Calu3 (cell line): ENCODE data around the gene ARHGAP8. TPM values are rescaled to one million over a fixed set of nuclear protein-coding genes. Genes with fewer than 3 reads are reported as not detected.

ENCODE experiments used
- BruUV-seq: library from RNA; stranded (reverse); fragments of 400-500 nt; replicated peaks from 2 replicates; lab custom pipeline; 2021; lab: Mats Ljungman, UMichigan
- CTCF ChIA-PET: fragments of 300-600 bp; sonication (Branson Sonifier 250); formaldehyde crosslinking; loops from one replicate; lab custom pipeline; 2022; ENCODE audit warnings: antibody characterized with exemption; lab: Charles Lee
- DNase-seq: peaks from one replicate; pipeline ENCODE4 v3.0.0; 2022
- H3K27ac Mint-ChIP-seq: one replicate; pipeline ENCODE4 v1.8.0; 2022; ENCODE audit warnings: mixed read lengths; ENCODE audit not compliant: unreplicated experiment
- H3K27me3 Mint-ChIP-seq: one replicate; pipeline ENCODE4 v1.8.0; 2022; ENCODE audit warnings: mixed read lengths; ENCODE audit not compliant: unreplicated experiment
- H3K36me3 Mint-ChIP-seq: one replicate; pipeline ENCODE4 v1.8.0; 2022; ENCODE audit warnings: mild to moderate bottlenecking, moderate library complexity, mixed read lengths; ENCODE audit not compliant: insufficient read depth, unreplicated experiment
- H3K4me1 Mint-ChIP-seq: one replicate; pipeline ENCODE4 v1.8.0; 2022; ENCODE audit warnings: mild to moderate bottlenecking, low read depth, mixed read lengths; ENCODE audit not compliant: unreplicated experiment
- H3K4me3 Mint-ChIP-seq: one replicate; pipeline ENCODE4 v1.8.0; 2022; ENCODE audit warnings: mild to moderate bottlenecking, low read depth, moderate library complexity, mixed read lengths; ENCODE audit not compliant: unreplicated experiment
- H3K9me3 Mint-ChIP-seq: one replicate; pipeline ENCODE4 v1.8.0; 2022; ENCODE audit warnings: low read depth, mixed read lengths; ENCODE audit not compliant: unreplicated experiment
- CTCF ChIP-seq: fragments of 200-600 bp; IDR thresholded peaks from one replicate; pipeline ENCODE4 v1.8.0; 2022; ENCODE audit warnings: antibody characterized with exemption; ENCODE audit not compliant: unreplicated experiment
- intact Hi-C: fragments of 100-400 bp; cut with micrococcal nuclease; formaldehyde crosslinking; loops from one replicate; pipeline ENCODE4 v1.10.0; 2022; ENCODE audit not compliant: unreplicated experiment
- total RNA-seq: library from RNA; stranded (reverse); gene quantifications from 2 replicates; pipeline ENCODE4 v1.2.3, GENCODE V29; 2022

The ARHGAP8 gene
- total RNA-seq, 1 experiment from 2014 or later: 127 TPM

GRCh38 chr22:44891791-44892190 lies 139.4 kb downstream of the ARHGAP8 start:
- no TSS peak for BruUV-seq

GRCh38 chr22:44892243-44892642 lies 139.9 kb downstream of the ARHGAP8 start:
- no peaks in the 10 kb centered on the region for H3K4me1 Mint-ChIP-seq
- TF ChIP-seq CTCF: no peak
- no peaks in the 10 kb centered on the region for H3K9me3 Mint-ChIP-seq
- H3K27ac Mint-ChIP-seq: no peak overlapping the region
- peaks cover 65% of the 10 kb centered on the region for H3K27me3 Mint-ChIP-seq
- H3K4me3 Mint-ChIP-seq: no peak overlapping the region
- H3K36me3 Mint-ChIP-seq: no peaks in the 10 kb centered on the region
- no TSS peak for BruUV-seq
- intact Hi-C loops: no loop called here
- no peak for DNase-seq
- CTCF ChIA-PET: interaction anchor here (0.7 kb wide), 1 partner anchor 207 kb away, joined by 3 read pairs; no protein-coding TSS in a partner anchor

More at GRCh38 chr22:44891791-44892190, 139.4 kb downstream of the ARHGAP8 start:
- TF ChIP-seq CTCF: no peak
- H3K27ac Mint-ChIP-seq: no peak overlapping the region
- DNase-seq: no peak
- H3K4me3 Mint-ChIP-seq: no peak overlapping the region
- no peaks in the 10 kb centered on the region for H3K4me1 Mint-ChIP-seq
- intact Hi-C loops: no loop called here
- H3K27me3 Mint-ChIP-seq: peaks cover 61% of the 10 kb centered on the region
- no peaks in the 10 kb centered on the region for H3K9me3 Mint-ChIP-seq
- no peaks in the 10 kb centered on the region for H3K36me3 Mint-ChIP-seq
- CTCF ChIA-PET: no interaction called here

GRCh38 chr22:44892803-44893730 lies 140.7 kb downstream of the ARHGAP8 start:
- peaks cover 66% of the 10 kb centered on the region for H3K27me3 Mint-ChIP-seq
- no peaks in the 10 kb centered on the region for H3K4me1 Mint-ChIP-seq
- H3K9me3 Mint-ChIP-seq: no peaks in the 10 kb centered on the region
- no TSS peak for BruUV-seq
- CTCF ChIA-PET: interaction anchor here (0.6 to 0.7 kb wide), 2 partner anchors 8 to 208 kb away, joined by 3 read pairs; no protein-coding TSS in a partner anchor
- H3K36me3 Mint-ChIP-seq: no peaks in the 10 kb centered on the region
- no peak for DNase-seq
- H3K27ac Mint-ChIP-seq: no peak overlapping the region
- H3K4me3 Mint-ChIP-seq: no peak overlapping the region
- no peak for TF ChIP-seq CTCF
- intact Hi-C loops: no loop called here

GRCh38 chr22:44893731-44894080 lies 141.3 kb downstream of the ARHGAP8 start:
- no TSS peak for BruUV-seq
- no peaks in the 10 kb centered on the region for H3K4me1 Mint-ChIP-seq
- no peaks in the 10 kb centered on the region for H3K36me3 Mint-ChIP-seq
- intact Hi-C loops: no loop called here
- no peak for DNase-seq
- H3K27me3 Mint-ChIP-seq: peaks cover 73% of the 10 kb centered on the region
- no peak overlapping the region for H3K27ac Mint-ChIP-seq
- CTCF ChIA-PET: interaction anchor here (0.6 kb wide), 2 partner anchors 9 to 548 kb away, joined by 3 to 5 read pairs; no protein-coding TSS in a partner anchor
- TF ChIP-seq CTCF: no peak
- H3K9me3 Mint-ChIP-seq: no peaks in the 10 kb centered on the region
- H3K4me3 Mint-ChIP-seq: no peak overlapping the region
